H1 (cell line): ENCODE measurements around the gene KRT12. TPM values are rescaled to one million over a fixed set of nuclear protein-coding genes. Genes with fewer than 3 reads are reported as not detected.

Experiments used
- EP300 ChIP-seq, 2 experiments: IDR thresholded peaks; 1 replicate in 1 of 2; 2 replicates in 1 of 2; pipeline ENCODE4 v1.6.1; 2011 to 2012; ENCODE audit warnings: low read depth in 2 of 2, low read length in 2 of 2, mild to moderate bottlenecking in 2 of 2, borderline replicate concordance in 1 of 2, inconsistent platforms in 1 of 2, moderate library complexity in 1 of 2
- KDM1A ChIP-seq: fragments of 200-600, 300-600 bp; sonication (generic); IDR thresholded peaks from 2 replicates; pipeline ENCODE4 v1.7.1; 2016; ENCODE audit warnings: mild to moderate bottlenecking, low read length, borderline replicate concordance
- MAFK ChIP-seq: IDR thresholded peaks from 2 replicates; pipeline ENCODE4 v1.6.1; 2012; ENCODE audit warnings: low read depth, mild to moderate bottlenecking, improper control_type of control experiment, low read length
- POLR2A ChIP-seq, 2 experiments: IDR thresholded peaks; 1 replicate in 1 of 2; 2 replicates in 1 of 2; pipeline ENCODE4 v1.6.1; 2011; ENCODE audit warnings: low read depth in 2 of 2, low read length in 2 of 2, mild to moderate bottlenecking in 2 of 2; ENCODE audit errors: control extremely low read depth in 1 of 2
- polyA plus RNA-seq, 7 experiments: library from polyadenylated mRNA; depleted of rRNA in 3 of 7; stranded (reverse) in 5 of 7; unstranded in 2 of 7; fragments of >200 nt in 5 of 7; fragments of 200-250 nt in 2 of 7; gene quantifications; 1 replicate in 5 of 7; 2 replicates in 1 of 7; 4 replicates in 1 of 7; pipeline versions ENCODE4 v1.2.1 to v1.2.3, GENCODE V29; 2011 to 2013; ENCODE audit warnings: missing spikeins in 2 of 7, mixed read lengths in 2 of 7
- total RNA-seq: library from RNA; stranded (reverse); fragmentation: NEBNext Ultra II Directional; extraction: Animal tissue kit (Norgen Biotek cat#: 25700); gene quantifications from 2 replicates; pipeline ENCODE4 v1.2.1, GENCODE V29; 2021
- TF ChIP-seq, protein P1 (sequence below): IDR thresholded peaks from 2 replicates; pipeline ENCODE4 v1.6.1; 2011; ENCODE audit warnings: low read length, improper control_type of control experiment

The KRT12 gene
- total and polyA plus RNA-seq, 2 of the 8 experiments (the other 6 are each of a cell fraction or from before 2014, with no cell fraction given) = not detected

DNA sequence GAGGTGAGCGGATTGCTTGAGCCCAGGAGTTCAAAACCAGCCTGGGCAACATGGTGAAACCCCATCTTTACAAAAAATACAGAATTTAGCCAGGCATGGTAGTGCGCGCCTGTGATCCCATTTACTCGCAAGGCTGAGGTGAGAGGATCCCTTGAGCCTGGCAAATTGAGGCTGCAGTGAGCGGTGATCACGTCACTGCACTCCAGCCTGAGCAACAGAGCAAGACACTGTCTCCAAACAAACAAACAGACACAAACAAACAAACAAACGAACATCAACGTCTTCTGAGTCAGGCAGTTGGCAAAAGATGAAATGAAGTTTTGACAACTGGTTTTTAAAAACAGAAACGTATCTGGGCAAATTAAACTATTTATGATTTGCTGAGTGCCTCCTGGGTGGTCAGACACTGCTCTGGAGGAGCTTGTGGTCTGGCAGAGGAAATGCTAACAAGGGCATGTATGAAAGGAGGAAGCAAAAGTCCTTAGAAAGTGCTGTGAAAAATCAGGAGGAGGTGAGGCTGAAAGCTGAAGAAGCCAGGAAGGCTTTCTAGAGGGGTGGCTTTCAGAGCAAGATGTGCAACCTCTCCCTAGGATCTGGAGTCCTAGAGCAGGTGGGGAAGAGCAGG is 28.2 kb upstream of the KRT12 start (continued):
- TF ChIP-seq EP300 (IDR thresholded peaks at IDR 0.05; ENCODE audit: borderline replicate concordance in 1 of 2, low read depth in 2 of 2, low read length in 2 of 2) (no peak), KDM1A (no peak), MAFK (no peak), POLR2A (IDR thresholded peaks at IDR 0.05; ENCODE audit: control extremely low read depth in 1 of 2, low read depth in 2 of 2, low read length in 2 of 2) (no peak)
- TF ChIP-seq, protein P1, sequence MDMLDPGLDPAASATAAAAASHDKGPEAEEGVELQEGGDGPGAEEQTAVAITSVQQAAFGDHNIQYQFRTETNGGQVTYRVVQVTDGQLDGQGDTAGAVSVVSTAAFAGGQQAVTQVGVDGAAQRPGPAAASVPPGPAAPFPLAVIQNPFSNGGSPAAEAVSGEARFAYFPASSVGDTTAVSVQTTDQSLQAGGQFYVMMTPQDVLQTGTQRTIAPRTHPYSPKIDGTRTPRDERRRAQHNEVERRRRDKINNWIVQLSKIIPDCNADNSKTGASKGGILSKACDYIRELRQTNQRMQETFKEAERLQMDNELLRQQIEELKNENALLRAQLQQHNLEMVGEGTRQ = no peak
